A673 (cell line): ENCODE measurements around the gene SLC24A4. TPM values are rescaled to one million over a fixed set of nuclear protein-coding genes. Genes with fewer than 3 reads are reported as not detected.

Source experiments
- BruUV-seq: library from RNA; stranded (reverse); fragments of 400-500 nt; replicated peaks from 2 replicates; lab custom pipeline; 2021; lab: Mats Ljungman, UMichigan
- CTCF ChIA-PET: fragments of 300-600 bp; sonication (Branson Sonifier 250); formaldehyde crosslinking; loops from one replicate; lab custom pipeline; 2022; ENCODE audit warnings: antibody characterized with exemption; lab: Charles Lee
- POLR2A ChIA-PET: fragments of 300-600 bp; sonication (Branson Sonifier 250); formaldehyde crosslinking; loops from one replicate; lab custom pipeline; 2022; ENCODE audit warnings: antibody characterized with exemption; ENCODE audit not compliant: low non-redundant PET; lab: Charles Lee
- DNase-seq: peaks from one replicate; pipeline ENCODE4 v3.0.0-alpha.2; 2015; ENCODE audit warnings: low spot score
- H3K27ac ChIP-seq: fragments of 200-600 bp; sonication (generic); 2 replicates; pipeline ENCODE4 v1.5.1; 2016; ENCODE audit warnings: mixed run types, low read depth, mild to moderate bottlenecking, mixed read lengths, antibody characterized with exemption, low read length; ENCODE audit not compliant: poor library complexity, severe bottlenecking
- H3K27me3 ChIP-seq: fragments of 200-600 bp; sonication (generic); replicated peaks from 2 replicates; pipeline ENCODE4 v1.6.1; 2017; ENCODE audit warnings: mixed run types, low read depth, mild to moderate bottlenecking, mixed read lengths, antibody characterized with exemption, low read length; ENCODE audit not compliant: insufficient read depth, poor library complexity
- H3K36me3 ChIP-seq: fragments of 200-600 bp; sonication (generic); 2 replicates; pipeline ENCODE4 v1.6.1; 2016; ENCODE audit warnings: mixed run types, mild to moderate bottlenecking, mixed read lengths, antibody characterized with exemption, low read length; ENCODE audit not compliant: insufficient read depth, poor library complexity, severe bottlenecking
- H3K4me1 ChIP-seq: fragments of 200-600 bp; sonication (generic); 2 replicates; pipeline ENCODE4 v1.6.1; 2017; ENCODE audit warnings: mixed run types, mild to moderate bottlenecking, mixed read lengths, antibody characterized with exemption, low read length; ENCODE audit not compliant: insufficient read depth, poor library complexity, severe bottlenecking
- H3K4me3 ChIP-seq: fragments of 200-600 bp; sonication (generic); 2 replicates; pipeline ENCODE4 v1.5.1; 2016; ENCODE audit warnings: low read depth, mixed run types, mild to moderate bottlenecking, mixed read lengths, low read length; ENCODE audit not compliant: poor library complexity, severe bottlenecking
- H3K9me3 ChIP-seq: fragments of 200-600 bp; sonication (generic); 2 replicates; pipeline ENCODE4 v1.6.1; 2016; ENCODE audit warnings: mixed run types, low read depth, mild to moderate bottlenecking, mixed read lengths, antibody characterized with exemption, low read length; ENCODE audit not compliant: poor library complexity, severe bottlenecking
- CTCF ChIP-seq: fragments of 300-800, 200-600 bp; sonication (generic); conservative IDR thresholded peaks from 2 replicates; pipeline ENCODE4 v1.5.1; 2017; ENCODE audit warnings: low read depth, mild to moderate bottlenecking, antibody characterized with exemption, low read length, moderate library complexity, mixed read lengths
- EZH2 ChIP-seq: fragments of 200-600 bp; sonication (generic); IDR thresholded peaks from 2 replicates; pipeline ENCODE4 v1.6.1; 2017; ENCODE audit warnings: borderline replicate concordance, low read depth, mild to moderate bottlenecking, mixed read lengths, antibody characterized with exemption, low read length; ENCODE audit not compliant: poor library complexity, severe bottlenecking
- intact Hi-C: fragments of 100-400 bp; cut with micrococcal nuclease; formaldehyde crosslinking; loops from one replicate; pipeline ENCODE4 v1.10.0; 2022; ENCODE audit not compliant: unreplicated experiment
- total RNA-seq: library from RNA; stranded (reverse); gene quantifications from 2 replicates; pipeline ENCODE4 v1.2.3, GENCODE V29; 2021

Gene SLC24A4
- total RNA-seq, 1 experiment from 2014 or later: 0.15 TPM

- TF ChIP-seq EZH2: no peak
- no peak for TF ChIP-seq CTCF
Observed at GRCh38 chr14:92407410-92407809, 84.4 kb downstream of the SLC24A4 start.

GRCh38 chr14:92409043-92409442 lies 86.1 kb downstream of the SLC24A4 start:
- TF ChIP-seq EZH2: no peak
- no peak for TF ChIP-seq CTCF
- DNase-seq: no peak
- POLR2A ChIA-PET: interaction anchor here (0.6 to 0.7 kb wide), 2 partner anchors 488 to 511 kb away, joined by 3 to 4 read pairs; no protein-coding TSS in a partner anchor
- no peaks in the 10 kb centered on the region for H3K36me3 ChIP-seq
- intact Hi-C loops: no loop called here
- H3K27me3 ChIP-seq: peaks cover 30% of the 10 kb centered on the region
- BruUV-seq: no TSS peak
- no peaks in the 10 kb centered on the region for H3K4me1 ChIP-seq
- H3K9me3 ChIP-seq: no peaks in the 10 kb centered on the region
- no peak overlapping the region for H3K4me3 ChIP-seq
- CTCF ChIA-PET: no interaction called here
- H3K27ac ChIP-seq: no peak overlapping the region

More at GRCh38 chr14:92407410-92407809, 84.4 kb downstream of the SLC24A4 start:
- Histone ChIP-seq H3K4me1 (no peaks in the 10 kb centered on the region), H3K27me3 (peaks cover 14% of the 10 kb centered on the region), H3K9me3 (no peaks in the 10 kb centered on the region), H3K4me3 (no peak overlapping the region), H3K36me3 (no peaks in the 10 kb centered on the region), H3K27ac (no peak overlapping the region)
- no TSS peak for BruUV-seq
- CTCF ChIA-PET: no interaction called here
- POLR2A ChIA-PET: no interaction called here
- no peak for DNase-seq
- intact Hi-C loops: no loop called here

GRCh38 chr14:92411135-92411534 lies 88.2 kb downstream of the SLC24A4 start:
- Histone ChIP-seq H3K27ac (no peak overlapping the region), H3K4me3 (no peak overlapping the region), H3K4me1 (no peaks in the 10 kb centered on the region), H3K36me3 (no peaks in the 10 kb centered on the region), H3K9me3 (no peaks in the 10 kb centered on the region), H3K27me3 (peaks cover 32% of the 10 kb centered on the region)
- BruUV-seq: no TSS peak
- TF ChIP-seq CTCF: no peak
- TF ChIP-seq EZH2: no peak
- intact Hi-C loops: no loop called here
- DNase-seq: no peak
- ChIA-PET POLR2A (no interaction called here), CTCF (no interaction called here)
